NCI-H146 treated with DMSO at 0.1 percent for 48 hours (cell line): ENCODE results near the gene NGEF.

ENCODE experiments used
- DNase-seq: peaks from one replicate; lab custom pipeline; 2025; ENCODE audit not compliant: unreplicated experiment; lab: John Stamatoyannopoulos, UW

The NGEF gene

GRCh38 chr2:232976176-232976575, 36.9 kb downstream of the NGEF start:
- no peak for DNase-seq

GRCh38 chr2:232974396-232974795, 38.7 kb downstream of the NGEF start:
- no peak for DNase-seq

GRCh38 chr2:232973796-232974195, 39.3 kb downstream of the NGEF start:
- no peak for DNase-seq

- DNase-seq, result no peak
Observed at GRCh38 chr2:232973011-232973735, 39.9 kb downstream of the NGEF start.

GRCh38 chr2:232971744-232972143, 41.3 kb downstream of the NGEF start:
- DNase-seq, result no peak

GRCh38 chr2:232970051-232970450, 43.0 kb downstream of the NGEF start:
- no peak for DNase-seq

- DNase-seq, result no peak
Observed at GRCh38 chr2:232967474-232967873, 45.6 kb downstream of the NGEF start.

GRCh38 chr2:232966122-232966521, 46.9 kb downstream of the NGEF start:
- no peak for DNase-seq

- DNase-seq, result no peak
Observed at GRCh38 chr2:232963913-232964312, 49.1 kb downstream of the NGEF start.

- no peak for DNase-seq
Observed at GRCh38 chr2:232960862-232961261, 52.2 kb downstream of the NGEF start.

- DNase-seq, result no peak
Observed at GRCh38 chr2:232959139-232959538, 53.9 kb downstream of the NGEF start.

- DNase-seq, result no peak
Observed at GRCh38 chr2:232957657-232958090, 55.4 kb downstream of the NGEF start.

- DNase-seq, result no peak
Observed at GRCh38 chr2:232955856-232956255, 57.2 kb downstream of the NGEF start.

GRCh38 chr2:232954691-232955090, 58.4 kb downstream of the NGEF start:
- DNase-seq, result no peak

GRCh38 chr2:232951891-232952290, 61.2 kb downstream of the NGEF start:
- no peak for DNase-seq

- no peak for DNase-seq
Observed at GRCh38 chr2:232951181-232951580, 61.9 kb downstream of the NGEF start.

- no peak for DNase-seq
Observed at GRCh38 chr2:232950751-232951150, 62.3 kb downstream of the NGEF start.

- no peak for DNase-seq
Observed at GRCh38 chr2:232949016-232949415, 64.0 kb downstream of the NGEF start.

- no peak for DNase-seq
Observed at GRCh38 chr2:232942831-232943230, 70.2 kb downstream of the NGEF start.

GRCh38 chr2:232941912-232942594, 71.0 kb downstream of the NGEF start:
- DNase-seq, result no peak

- DNase-seq, result no peak
Observed at GRCh38 chr2:232941400-232941799, 71.7 kb downstream of the NGEF start.

GRCh38 chr2:232940724-232941123, 72.3 kb downstream of the NGEF start:
- no peak for DNase-seq
